NCI-H187 treated with DMSO at 0.1 percent for 48 hours (cell line): ENCODE measurements around the gene TSEN2.

ENCODE experiments used
- DNase-seq: peaks from one replicate; lab custom pipeline; 2025; lab: John Stamatoyannopoulos, UW

TSEN2 gene

GRCh38 chr3:12556690-12557472 lies 72.6 kb downstream of the TSEN2 start, which contains the start of gene MKRN2:
MKRN2 (plus strand) TSS chr3:12557087; CDS start chr3:12557151, 64 bp downstream.
- no peak for DNase-seq

GRCh38 chr3:12557473-12558100 lies 73.3 kb downstream of the TSEN2 start:
- no peak for DNase-seq

GRCh38 chr3:12558706-12559105 lies 74.4 kb downstream of the TSEN2 start:
- DNase-seq, result no peak

GRCh38 chr3:12559520-12559919 lies 75.2 kb downstream of the TSEN2 start:
- no peak for DNase-seq

- DNase-seq, result no peak
Observed at GRCh38 chr3:12560505-12561190, 76.4 kb downstream of the TSEN2 start.

- DNase-seq, result no peak
Observed at GRCh38 chr3:12561397-12561796, 77.1 kb downstream of the TSEN2 start.

- no peak for DNase-seq
Observed at GRCh38 chr3:12562451-12562850, 78.2 kb downstream of the TSEN2 start.

GRCh38 chr3:12566976-12567375 lies 82.7 kb downstream of the TSEN2 start:
- DNase-seq, result no peak

GRCh38 chr3:12568747-12569146 lies 84.5 kb downstream of the TSEN2 start:
- no peak for DNase-seq

GRCh38 chr3:12569836-12570235 lies 85.6 kb downstream of the TSEN2 start:
- DNase-seq, result no peak

- no peak for DNase-seq
Observed at GRCh38 chr3:12571986-12572385, 87.7 kb downstream of the TSEN2 start.

GRCh38 chr3:12574131-12574530 lies 89.9 kb downstream of the TSEN2 start:
- DNase-seq, result no peak

GRCh38 chr3:12574661-12575060 lies 90.4 kb downstream of the TSEN2 start:
- no peak for DNase-seq

GRCh38 chr3:12577379-12577778 lies 93.1 kb downstream of the TSEN2 start:
- no peak for DNase-seq

GRCh38 chr3:12578742-12579141 lies 94.5 kb downstream of the TSEN2 start:
- DNase-seq, result no peak

- DNase-seq, result no peak
Observed at GRCh38 chr3:12579456-12579855, 95.2 kb downstream of the TSEN2 start.

- no peak for DNase-seq
Observed at GRCh38 chr3:12579905-12580304, 95.6 kb downstream of the TSEN2 start.

GRCh38 chr3:12582730-12583129 lies 98.5 kb downstream of the TSEN2 start:
- no peak for DNase-seq
